Adrenal gland (tissue), 5 donors: Measurements from ENCODE around the gene TOMM22.
"Not testable (repeated sequence)": the region's sequence is repeated elsewhere in the genome, so short reads cannot be mapped to it uniquely, and the experiment has no call there.

Source experiments
- POLR2A ChIP-seq, 2 donors: fragments of 450-650 bp; IDR thresholded peaks; one replicate each; pipeline ENCODE4 v1.6.1; 2017; ENCODE audit warnings: antibody characterized with exemption in 2 of 2, mild to moderate bottlenecking in 2 of 2, moderate library complexity in 1 of 2
- TF ChIP-seq, protein P1 (sequence below), 6 experiments: fragments of 450-650 bp in 4 of 6; fragments of 200-600 bp in 2 of 6; sonication (generic) in 1 of 6; IDR thresholded peaks; 1 replicate in 5 of 6; 2 replicates in 1 of 6; pipeline versions ENCODE4 v1.5.1 to v1.8.0; 2016 to 2021; ENCODE audit warnings: antibody characterized with exemption in 6 of 6, mild to moderate bottlenecking in 2 of 6, moderate library complexity in 1 of 6
- donor health status: DM: no; HTN: no; CAD: no.

DNA sequence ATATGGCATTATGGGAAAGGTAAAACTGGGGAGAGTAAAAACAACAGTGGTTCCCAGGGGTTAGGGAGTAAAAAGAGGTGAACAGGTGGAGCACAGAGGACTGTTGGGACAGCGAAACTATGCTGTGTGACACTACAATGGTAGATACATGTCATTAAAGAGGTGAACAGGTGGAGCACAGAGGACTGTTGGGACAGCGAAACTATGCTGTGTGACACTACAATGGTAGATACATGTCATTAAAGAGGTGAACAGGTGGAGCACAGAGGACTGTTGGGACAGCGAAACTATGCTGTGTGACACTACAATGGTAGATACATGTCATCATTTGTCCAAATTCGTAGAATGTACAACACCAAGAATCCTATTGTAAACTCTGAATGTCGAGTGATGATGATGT, 37.5 kb upstream of the TOMM22 start:
- TF ChIP-seq, protein P1, sequence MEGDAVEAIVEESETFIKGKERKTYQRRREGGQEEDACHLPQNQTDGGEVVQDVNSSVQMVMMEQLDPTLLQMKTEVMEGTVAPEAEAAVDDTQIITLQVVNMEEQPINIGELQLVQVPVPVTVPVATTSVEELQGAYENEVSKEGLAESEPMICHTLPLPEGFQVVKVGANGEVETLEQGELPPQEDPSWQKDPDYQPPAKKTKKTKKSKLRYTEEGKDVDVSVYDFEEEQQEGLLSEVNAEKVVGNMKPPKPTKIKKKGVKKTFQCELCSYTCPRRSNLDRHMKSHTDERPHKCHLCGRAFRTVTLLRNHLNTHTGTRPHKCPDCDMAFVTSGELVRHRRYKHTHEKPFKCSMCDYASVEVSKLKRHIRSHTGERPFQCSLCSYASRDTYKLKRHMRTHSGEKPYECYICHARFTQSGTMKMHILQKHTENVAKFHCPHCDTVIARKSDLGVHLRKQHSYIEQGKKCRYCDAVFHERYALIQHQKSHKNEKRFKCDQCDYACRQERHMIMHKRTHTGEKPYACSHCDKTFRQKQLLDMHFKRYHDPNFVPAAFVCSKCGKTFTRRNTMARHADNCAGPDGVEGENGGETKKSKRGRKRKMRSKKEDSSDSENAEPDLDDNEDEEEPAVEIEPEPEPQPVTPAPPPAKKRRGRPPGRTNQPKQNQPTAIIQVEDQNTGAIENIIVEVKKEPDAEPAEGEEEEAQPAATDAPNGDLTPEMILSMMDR (IDR thresholded peaks at IDR 0.05), result not testable (repeated sequence)
- not testable (repeated sequence) for TF ChIP-seq POLR2A (IDR thresholded peaks at IDR 0.05)
